Measurements from ENCODE around the gene PCAT7. TPM values are rescaled to one million over a fixed set of nuclear protein-coding genes. Genes with fewer than 3 reads are reported as not detected.
"Not testable (repeated sequence)": the region's sequence is repeated elsewhere in the genome, so short reads cannot be mapped to it uniquely, and the experiment has no call there.

PCAT7 gene
- total RNA-seq, 2 experiments from 2014 or later, result not detected

GRCh38 chr9:94591876-94592275, 37.0 kb downstream of the PCAT7 start:
- no peak for ATAC-seq (ENCODE audit: poor library complexity)
- Mint-ChIP-seq H3K4me1 (ENCODE audit: low read depth) (no peaks in the 10 kb centered on the region), H3K27ac (no peak overlapping the region), H3K27me3 (peaks cover 57% of the 10 kb centered on the region), H3K4me3 (no peak overlapping the region), H3K36me3 (ENCODE audit: low read depth) (no peaks in the 10 kb centered on the region), H3K9me3 (no peaks in the 10 kb centered on the region)
- ChIA-PET CTCF (no interaction called here), POLR2A (no interaction called here)
- intact Hi-C loops (cut with DNase I, micrococcal nuclease), result no loop called here
- DNase-seq, result no peak
- Histone ChIP-seq H3K4me1 (ENCODE audit: insufficient read depth, low read length) (no peaks in the 10 kb centered on the region), H3K9me3 (ENCODE audit: control insufficient read depth in 1 of 2, insufficient read depth in 1 of 2, low read length in 2 of 2) (no peaks in the 10 kb centered on the region), H3K27me3 (ENCODE audit: control insufficient read depth in 1 of 2, insufficient read depth in 2 of 2, low read length in 2 of 2) (peaks cover 0 to 5% of the 10 kb centered on the region in 2 experiments), H3K36me3 (ENCODE audit: insufficient read depth, low read length) (no peaks in the 10 kb centered on the region), H3K27ac (ENCODE audit: low read depth in 1 of 2, low read length in 2 of 2) (no peak overlapping the region), H3K4me3 (ENCODE audit: low read length) (no peak overlapping the region)
- TF ChIP-seq CTCF (IDR thresholded peaks at IDR 0.05), result no peak

DNA sequence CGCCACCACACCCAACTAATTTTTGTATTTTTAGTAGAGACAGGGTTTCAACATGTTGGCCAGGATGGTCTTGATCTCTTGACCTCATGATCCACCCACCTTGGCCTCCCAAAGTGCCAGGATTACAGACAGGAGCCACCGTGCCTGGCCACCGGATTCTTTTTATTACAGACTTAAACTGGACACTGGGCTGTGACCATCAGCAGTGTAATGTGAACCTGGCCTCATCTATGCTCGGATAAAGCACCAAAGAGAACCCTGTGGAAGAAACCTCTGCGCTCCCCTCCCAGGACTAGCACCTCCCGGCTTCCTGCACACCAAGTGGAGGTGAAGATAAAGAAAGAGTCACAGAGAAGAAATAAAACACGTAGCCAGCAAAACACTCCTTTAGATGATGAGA, 37.8 kb downstream of the PCAT7 start:
- H3K9me3 Mint-ChIP-seq; intact Hi-C loops (cut with DNase I, micrococcal nuclease); H3K4me1 Mint-ChIP-seq (ENCODE audit: low read depth); H3K4me1 ChIP-seq (ENCODE audit: insufficient read depth, low read length); H3K36me3 ChIP-seq (ENCODE audit: insufficient read depth, low read length); H3K4me3 ChIP-seq (ENCODE audit: low read length); H3K36me3 Mint-ChIP-seq (ENCODE audit: low read depth); DNase-seq; CTCF ChIA-PET; H3K9me3 ChIP-seq (ENCODE audit: control insufficient read depth in 1 of 2, insufficient read depth in 1 of 2, low read length in 2 of 2); H3K4me3 Mint-ChIP-seq; H3K27ac ChIP-seq (ENCODE audit: low read depth in 1 of 2, low read length in 2 of 2); ATAC-seq (ENCODE audit: poor library complexity); H3K27ac Mint-ChIP-seq; POLR2A ChIA-PET; H3K27me3 ChIP-seq (ENCODE audit: control insufficient read depth in 1 of 2, insufficient read depth in 2 of 2, low read length in 2 of 2): not testable (repeated sequence)
- peaks cover 50% of the 10 kb centered on the region for H3K27me3 Mint-ChIP-seq

DNA sequence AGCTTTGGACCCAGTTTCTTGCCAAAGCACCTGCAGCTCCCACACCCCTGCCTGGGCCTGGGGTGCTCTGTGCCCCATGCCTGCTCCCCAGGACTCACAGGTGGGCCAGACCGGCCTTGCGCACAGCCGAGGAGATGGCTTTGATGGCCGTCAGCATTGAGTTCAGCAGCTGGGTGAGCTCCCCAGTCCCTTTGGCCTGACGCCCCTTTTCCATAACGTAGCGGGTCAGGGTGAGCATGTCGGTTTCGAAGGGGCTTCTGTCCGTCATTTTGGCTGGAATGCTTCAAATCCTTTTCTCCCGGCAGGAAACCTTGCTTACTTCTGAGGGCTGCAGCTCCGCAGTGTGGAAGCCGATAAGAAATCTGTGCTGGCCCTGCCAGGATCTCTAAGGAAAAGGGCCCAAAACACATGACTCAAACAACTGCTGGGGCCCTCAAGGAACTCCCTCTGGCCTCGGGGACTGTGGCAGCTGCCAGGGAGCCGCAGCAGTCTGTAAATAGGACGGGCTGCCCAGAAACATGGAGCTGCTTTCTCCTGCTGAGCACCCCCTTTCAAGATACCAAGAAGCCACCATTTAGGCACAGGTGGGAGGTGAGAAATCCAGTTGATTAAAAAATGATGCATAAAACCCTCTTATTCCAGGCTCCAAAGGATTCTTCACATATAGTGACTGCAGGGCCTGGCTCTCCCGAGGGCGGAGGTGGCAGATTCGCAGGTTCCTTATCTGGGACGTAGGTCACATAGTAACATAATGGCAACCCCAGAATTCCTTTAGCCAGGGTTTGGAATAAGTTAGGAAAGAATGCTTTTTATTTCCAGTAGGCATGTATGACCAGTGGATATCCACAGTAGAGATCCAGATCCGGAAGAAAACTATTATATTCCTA, 38.8 kb downstream of the PCAT7 start, which contains the start of gene FBP2:
FBP2 (minus strand) TSS at position 366 of the 887 bp plus-strand sequence; CDS start at position 268, 98 bp downstream.
- Histone ChIP-seq H3K27me3 (ENCODE audit: control insufficient read depth in 1 of 2, insufficient read depth in 2 of 2, low read length in 2 of 2) (peaks cover 0 to 5% of the 10 kb centered on the region in 2 experiments), H3K4me1 (ENCODE audit: insufficient read depth, low read length) (no peaks in the 10 kb centered on the region), H3K4me3 (ENCODE audit: low read length) (no peak within 1 kb of the TSS), H3K27ac (ENCODE audit: low read depth in 1 of 2, low read length in 2 of 2) (no peak within 1 kb of the TSS), H3K36me3 (ENCODE audit: insufficient read depth, low read length) (no peaks in the 10 kb centered on the region), H3K9me3 (ENCODE audit: control insufficient read depth in 1 of 2, insufficient read depth in 1 of 2, low read length in 2 of 2) (no peaks in the 10 kb centered on the region)
- DNase-seq, result no peak
- CTCF ChIA-PET, result no interaction called here
- H3K27me3 Mint-ChIP-seq, result peaks cover 47% of the 10 kb centered on the region
- H3K27ac Mint-ChIP-seq, result no peak within 1 kb of the TSS
- H3K9me3 Mint-ChIP-seq, result no peaks in the 10 kb centered on the region
- no peak within 1 kb of the TSS for H3K4me3 Mint-ChIP-seq
- H3K36me3 Mint-ChIP-seq (ENCODE audit: low read depth), result no peaks in the 10 kb centered on the region
- no peak for ATAC-seq (ENCODE audit: poor library complexity)
- POLR2A ChIA-PET, result no interaction called here
- intact Hi-C loops (cut with DNase I, micrococcal nuclease), result no loop called here
- H3K4me1 Mint-ChIP-seq (ENCODE audit: low read depth), result no peaks in the 10 kb centered on the region
- no peak for TF ChIP-seq CTCF (IDR thresholded peaks at IDR 0.05)

Data from CD4-positive, alpha-beta T cell (primary cell).